Left colon (tissue), 2 donors: ENCODE results near the gene NOTCH4. TPM values are rescaled to one million over a fixed set of nuclear protein-coding genes. Genes with fewer than 3 reads are reported as not detected.
"Not testable (repeated sequence)": the region's sequence is repeated elsewhere in the genome, so short reads cannot be mapped to it uniquely, and the experiment has no call there.

Experiments
- ATAC-seq: fragments of 200-7000 bp; cut with Tn5 transposase; one replicate; pipeline ENCODE4 v1.9.1; 2020; ENCODE audit warnings: mild to moderate bottlenecking, moderate library complexity
- DNase-seq, 2 donors: peaks; one replicate each; pipeline ENCODE4 v3.0.0-alpha.2; 2020
- intact Hi-C, 2 donors: fragments of 100-400 bp; cut with DNase I in 1 of 2; cut with micrococcal nuclease in 1 of 2; formaldehyde crosslinking; loops; one replicate each; pipeline versions ENCODE4 v1.11.2 to v1.14.0; 2022; cut with DNase I, micrococcal nuclease
- total RNA-seq, 2 donors: library from RNA; stranded (reverse); fragmentation: NEBNext Ultra II Directional; extraction: Animal tissue kit (Norgen Biotek cat#: 25700); gene quantifications; one replicate each; pipeline ENCODE4 v1.2.1, GENCODE V29; 2021
- donor health status: DM: no; HTN: no; CAD: no.
- donor health status: DM: yes; HTN: yes; CAD: no.

NOTCH4 gene
- total RNA-seq, 2 donors from 2014 or later = 4.1 to 4.3 TPM

DNA sequence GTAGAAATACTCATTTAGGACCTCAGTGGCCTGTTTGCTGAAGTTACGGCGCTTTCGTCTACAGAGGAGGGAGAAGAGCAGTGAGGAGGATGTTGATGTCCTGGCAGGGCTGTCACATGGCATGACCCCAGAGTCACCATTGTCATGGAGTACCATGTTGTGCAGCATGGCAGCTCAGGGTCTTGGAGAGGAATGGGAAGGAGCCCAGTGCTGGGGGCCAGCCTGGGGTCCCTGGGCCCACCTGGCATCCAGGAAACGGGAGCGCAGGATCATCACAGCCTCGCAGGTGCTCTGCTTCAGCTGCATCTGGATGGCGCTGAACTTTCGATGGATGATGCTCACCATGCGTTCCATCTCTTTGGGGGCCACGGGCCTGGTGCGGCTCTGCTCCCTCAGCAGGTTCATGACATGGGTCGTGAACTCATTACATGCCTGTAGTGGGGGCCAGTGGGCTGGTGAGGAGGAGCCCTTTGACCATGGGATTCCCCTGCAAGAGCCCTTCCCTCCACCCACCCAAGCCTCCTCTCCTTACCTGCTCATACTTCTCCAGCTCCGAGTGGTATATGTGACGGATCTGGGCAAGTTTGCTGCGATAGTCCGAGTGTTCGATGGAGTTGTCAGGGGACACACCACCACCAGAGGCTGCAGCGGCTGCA lies 36.0 kb downstream of the NOTCH4 start:
- ATAC-seq, DNase-seq, intact Hi-C loops: not testable (repeated sequence)

GRCh38 chr6:32187009-32187709 lies 36.7 kb downstream of the NOTCH4 start:
- DNase-seq (no peak), ATAC-seq (no peak)
- intact Hi-C loops = no loop called here

DNA sequence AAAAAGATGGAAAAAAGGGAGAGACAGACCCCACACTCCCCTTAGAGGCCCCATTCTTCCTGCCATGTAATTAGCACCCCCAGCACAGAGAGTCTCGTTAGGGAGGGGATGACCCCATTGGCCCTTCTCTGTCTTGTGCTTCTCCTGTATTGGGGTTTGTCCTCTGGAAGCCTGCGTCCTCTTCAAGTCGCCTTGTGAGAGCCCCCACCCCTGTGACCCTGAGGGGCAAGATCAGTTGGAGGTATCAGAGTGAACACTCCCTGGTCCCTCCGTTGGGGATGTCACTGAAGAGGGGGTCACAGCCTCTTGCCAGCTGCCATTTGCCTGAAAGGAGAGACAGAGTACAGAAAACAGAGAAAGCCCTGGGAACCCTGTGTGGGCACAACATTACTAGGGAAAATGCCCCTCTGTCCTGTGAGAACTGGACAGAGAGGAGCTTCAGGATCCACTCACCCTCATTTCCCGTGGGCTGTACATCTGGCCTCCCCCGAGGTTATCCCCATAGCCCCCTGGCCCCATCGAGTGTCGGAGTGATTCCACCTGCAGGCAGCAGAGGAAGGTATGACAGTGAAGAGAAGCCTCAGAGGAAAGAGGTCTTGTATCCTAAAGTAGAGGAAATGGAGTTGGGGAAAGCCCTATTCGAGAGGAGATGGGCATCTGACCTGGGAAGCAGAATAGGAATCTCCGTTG lies 37.6 kb downstream of the NOTCH4 start:
- DNase-seq, ATAC-seq, intact Hi-C loops: not testable (repeated sequence)

DNA sequence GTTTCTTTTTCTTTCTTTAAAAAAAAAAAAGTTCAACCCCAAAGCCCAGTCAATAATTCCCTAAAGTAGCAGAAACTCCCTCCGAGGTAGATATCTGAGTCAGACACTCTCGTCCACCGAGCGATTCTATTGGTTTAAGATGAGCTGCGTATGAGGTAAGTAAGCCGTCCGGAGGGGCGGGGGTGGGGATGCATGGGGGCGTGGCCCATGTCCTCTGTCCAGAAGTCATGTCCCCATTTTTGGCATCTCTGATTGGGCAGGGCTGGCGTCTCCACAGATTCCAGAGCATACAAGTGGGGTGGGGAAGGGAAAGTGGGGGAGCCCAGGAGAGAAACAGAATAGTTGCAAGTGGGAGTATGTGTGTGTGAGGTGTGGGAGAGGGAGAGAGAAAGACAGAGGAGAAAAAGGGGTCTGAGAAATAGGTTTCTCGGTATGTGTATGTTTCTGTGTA lies 38.2 kb downstream of the NOTCH4 start:
- intact Hi-C loops = not testable (repeated sequence)
- ATAC-seq = peak; percentile 32

DNA sequence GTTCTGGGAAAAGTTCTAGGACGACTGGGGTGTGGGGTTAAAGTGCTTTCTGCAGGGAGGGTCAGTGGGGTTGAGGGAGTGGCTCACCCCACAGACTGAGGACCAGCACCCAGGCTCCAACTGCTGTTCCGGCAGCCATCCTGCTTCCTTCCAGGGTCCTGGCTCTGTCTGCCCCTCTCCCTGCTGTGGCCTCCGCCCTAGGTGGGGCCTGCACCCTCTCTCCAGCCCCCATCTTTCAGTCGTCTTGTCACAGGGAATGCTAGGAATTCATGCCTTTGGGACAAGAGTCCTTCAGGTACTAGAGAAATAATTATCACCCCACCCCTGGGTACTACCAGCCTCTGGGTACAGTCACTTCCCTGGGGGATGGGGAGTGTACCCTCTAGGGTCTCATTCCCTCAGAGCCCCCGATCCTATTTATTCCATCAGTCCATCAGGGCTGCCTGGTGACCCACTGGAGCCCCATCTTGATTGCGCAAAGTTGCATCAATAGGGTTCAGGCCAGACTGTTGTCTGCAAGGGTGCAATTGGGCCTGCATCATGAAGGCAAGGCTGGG lies 39.7 kb downstream of the NOTCH4 start, which contains the start of gene AGER:
AGER (minus strand) TSS at position 170 of the 557 bp plus-strand sequence; CDS start at position 139, 31 bp downstream.
- intact Hi-C loops = no loop called here
- no peak for ATAC-seq
- no peak for DNase-seq

More for the DNA sequence above, 38.2 kb downstream of the NOTCH4 start:
- peak; percentile 78 to 83 for DNase-seq

DNA sequence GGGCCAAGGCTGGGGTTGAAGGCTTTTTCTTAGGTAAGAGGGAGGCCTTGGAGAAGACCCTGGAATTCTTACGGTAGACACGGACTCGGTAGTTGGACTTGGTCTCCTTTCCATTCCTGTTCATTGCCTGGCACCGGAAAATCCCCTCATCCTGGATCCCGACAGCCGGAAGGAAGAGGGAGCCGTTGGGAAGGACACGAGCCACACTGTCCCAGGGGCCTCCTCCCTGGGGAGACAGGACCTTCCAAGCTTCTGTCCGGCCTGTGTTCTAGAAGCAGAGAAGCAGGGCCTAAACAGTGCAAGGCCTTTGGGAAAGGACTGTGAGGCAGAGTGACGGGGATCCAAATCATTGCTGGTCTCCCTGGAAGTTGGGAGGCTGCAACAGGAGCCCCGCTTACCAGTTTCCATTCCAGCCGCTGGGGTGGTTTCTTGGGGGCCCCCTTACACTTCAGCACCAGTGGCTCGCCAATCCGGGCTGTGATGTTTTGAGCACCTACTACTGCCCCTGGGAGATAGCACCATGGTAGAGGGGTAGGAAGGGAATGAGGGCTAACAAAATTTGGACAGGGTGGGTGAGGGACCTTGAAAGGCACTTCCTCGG lies 40.3 kb downstream of the NOTCH4 start:
- ATAC-seq = no peak
- intact Hi-C loops = no loop called here
- DNase-seq = no peak

DNA sequence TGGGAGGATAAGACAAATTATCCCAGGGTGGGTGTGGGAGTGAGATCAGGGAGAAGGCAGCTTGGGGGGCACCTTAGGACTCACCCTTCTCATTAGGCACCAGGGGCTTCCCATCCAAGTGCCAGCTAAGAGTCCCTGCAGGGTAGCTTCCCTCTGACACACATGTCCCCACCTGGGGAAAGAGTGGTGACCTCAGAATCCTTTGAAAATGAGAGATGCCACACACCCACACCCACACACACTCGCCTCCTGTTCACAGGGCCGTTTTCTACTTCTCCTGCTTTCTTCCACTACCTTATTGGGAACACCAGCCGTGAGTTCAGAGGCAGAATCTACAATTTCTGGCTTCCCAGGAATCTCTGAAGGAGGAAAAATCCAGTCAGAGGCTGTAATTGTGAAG lies 40.8 kb downstream of the NOTCH4 start:
- DNase-seq (no peak), ATAC-seq (no peak)
- intact Hi-C loops = no loop called here

DNA sequence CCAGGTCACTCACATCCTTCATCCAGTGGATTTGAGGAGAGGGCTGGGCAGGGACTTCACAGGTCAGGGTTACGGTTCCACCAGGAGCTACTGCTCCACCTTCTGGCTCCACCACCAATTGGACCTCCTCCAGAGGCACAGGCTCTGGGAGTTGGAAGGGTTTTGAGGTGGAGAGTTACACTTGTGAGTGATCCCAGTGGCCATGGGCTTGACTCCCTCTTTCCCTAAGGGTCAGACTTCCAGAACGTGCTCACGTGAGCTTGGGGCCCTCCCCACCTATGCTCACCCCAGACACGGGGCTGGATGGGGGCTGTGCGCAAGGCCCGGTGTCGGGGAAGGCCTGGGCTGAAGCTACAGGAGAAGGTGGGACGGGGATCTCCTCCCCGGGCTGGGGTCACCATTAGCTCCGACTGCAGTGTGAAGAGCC lies 41.3 kb downstream of the NOTCH4 start:
- intact Hi-C loops = no loop called here
- no peak for DNase-seq
- ATAC-seq = no peak

DNA sequence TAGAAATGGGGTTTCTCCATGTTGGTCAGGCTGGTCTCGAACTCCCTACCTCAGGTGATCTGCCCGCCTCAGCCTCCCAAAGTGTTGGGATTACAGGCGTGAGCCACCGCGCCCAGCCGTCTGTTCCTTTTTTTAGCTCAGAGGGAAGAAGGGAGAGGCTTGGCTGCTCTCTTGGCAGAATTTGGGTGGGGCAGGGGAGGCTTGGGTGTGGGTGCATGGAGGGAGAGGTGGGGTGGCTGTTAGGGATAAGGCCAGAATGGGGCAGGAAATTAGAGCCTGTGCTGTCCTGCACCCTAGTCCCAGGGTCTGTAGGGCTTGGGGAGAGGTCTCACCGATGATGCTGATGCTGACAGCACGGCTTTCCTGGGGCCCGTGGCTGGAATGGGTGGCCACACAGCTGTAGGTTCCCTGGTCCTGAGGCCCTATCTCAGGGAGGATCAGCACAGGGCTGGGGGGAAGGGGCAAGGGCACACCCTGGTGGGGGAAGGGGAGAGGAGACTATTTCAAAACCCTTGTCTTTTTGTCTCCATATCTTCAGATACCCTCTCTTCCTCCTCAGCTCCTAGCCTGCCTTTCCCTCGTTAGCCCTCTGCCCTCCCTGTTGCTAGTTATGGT lies 41.8 kb downstream of the NOTCH4 start:
- intact Hi-C loops = no loop called here
- DNase-seq (no peak), ATAC-seq (no peak)

DNA sequence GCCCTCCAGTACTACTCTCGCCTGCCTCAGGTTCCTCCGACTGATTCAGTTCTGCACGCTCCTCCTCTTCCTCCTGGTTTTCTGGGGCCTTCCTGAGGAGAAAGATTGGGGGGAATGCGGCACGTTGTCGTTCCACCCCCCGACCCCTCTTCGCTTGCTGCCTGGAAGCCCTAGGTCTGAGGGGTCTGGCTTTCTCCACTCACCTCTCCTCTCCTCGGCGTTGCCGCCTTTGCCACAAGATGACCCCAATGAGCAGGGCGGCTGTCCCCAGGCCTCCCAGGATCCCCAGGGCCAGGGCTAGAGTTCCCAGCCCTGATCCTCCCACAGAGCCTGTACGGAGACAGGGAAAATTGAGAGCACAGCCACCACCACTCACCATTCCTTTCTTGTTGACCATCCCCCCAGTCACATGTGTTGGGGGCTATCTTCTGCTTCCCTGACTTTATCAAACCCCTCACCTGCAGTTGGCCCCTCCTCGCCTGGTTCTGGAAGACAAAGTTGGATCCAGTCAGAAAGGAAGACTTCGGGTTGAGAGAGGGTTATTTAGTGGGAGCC lies 42.6 kb downstream of the NOTCH4 start:
- no peak for ATAC-seq
- DNase-seq = no peak
- intact Hi-C loops = no loop called here

GRCh38 chr6:32179766-32180405 lies 44.0 kb downstream of the NOTCH4 start:
- ATAC-seq (no peak), DNase-seq (no peak)

GRCh38 chr6:32178547-32179440 lies 45.1 kb downstream of the NOTCH4 start:
- ATAC-seq (no peak), DNase-seq (no peak)
- intact Hi-C loops = no loop called here

More at GRCh38 chr6:32179766-32180405, 44.0 kb downstream of the NOTCH4 start:
- intact Hi-C loops = no loop called here

DNA sequence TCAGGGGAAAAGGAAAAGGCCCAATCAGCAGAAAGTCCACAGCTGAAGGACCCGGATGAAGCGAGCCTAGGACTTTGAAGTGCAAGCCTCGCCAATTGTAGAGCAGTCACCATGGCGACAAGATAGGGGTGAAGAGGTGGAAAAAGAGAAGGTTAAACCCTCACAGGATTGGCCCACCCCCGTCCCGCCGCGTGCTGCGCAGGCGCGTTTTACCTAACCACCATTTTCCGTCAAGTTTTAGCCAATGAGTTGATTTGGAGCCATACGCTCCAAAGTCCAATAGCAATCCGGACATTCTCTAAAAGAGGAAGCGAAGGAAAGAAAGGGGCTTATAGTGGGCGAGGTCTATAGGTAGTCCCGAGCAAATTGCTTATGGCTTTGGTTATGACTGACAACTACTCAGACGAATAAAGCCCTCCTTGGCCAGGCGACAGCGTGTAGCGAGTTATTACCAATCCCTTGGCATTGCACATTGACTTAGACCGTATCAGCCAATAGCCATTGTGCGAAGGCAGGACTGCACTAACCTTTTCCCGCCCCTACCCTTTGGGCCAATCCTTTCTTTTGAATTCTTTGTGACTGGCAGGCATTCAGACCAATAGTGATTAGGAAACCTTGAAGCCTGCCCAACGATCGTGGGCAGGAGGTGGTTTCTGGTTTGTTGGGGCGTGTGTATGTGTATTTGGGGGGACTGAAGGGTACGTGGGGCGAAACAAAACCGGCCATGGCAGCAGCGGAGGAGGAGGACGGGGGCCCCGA lies 45.9 kb downstream of the NOTCH4 start, which contains the start of gene RNF5:
RNF5 (plus strand) TSS at position 618 of the 759 bp plus-strand sequence; CDS start at position 725, 107 bp downstream.
- ATAC-seq (peak; percentile 75), DNase-seq (peak; percentile 93 to 98)
- intact Hi-C loops = no loop called here

DNA sequence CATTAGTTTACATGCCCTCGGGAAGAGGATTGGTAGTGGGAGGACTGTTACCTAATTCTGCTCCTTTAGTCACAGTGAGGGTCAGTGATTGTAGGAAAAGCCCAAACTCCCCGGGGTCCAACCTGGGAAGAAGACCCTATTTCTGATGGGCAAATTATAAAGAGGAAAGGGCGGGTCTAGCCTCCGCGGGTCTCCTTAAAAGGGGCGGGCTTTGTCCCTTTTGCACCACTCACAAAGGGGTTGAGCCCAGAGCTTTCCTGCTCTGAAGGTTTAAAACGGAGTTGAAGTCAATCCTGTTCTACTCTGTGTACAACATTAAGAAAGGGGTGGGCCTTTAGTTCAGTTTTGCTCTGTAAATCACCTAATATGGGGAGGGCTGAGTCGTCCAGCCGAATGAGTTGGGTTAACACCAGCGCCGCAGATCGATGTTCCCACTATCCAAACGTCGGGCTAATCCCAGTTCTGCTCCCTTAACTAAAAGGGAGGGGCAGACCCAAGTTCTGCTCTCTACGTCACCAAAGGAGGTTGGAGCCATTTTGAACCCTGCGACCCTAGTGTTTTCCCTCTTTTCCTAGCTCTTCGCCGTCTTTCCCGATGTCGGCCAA lies 46.6 kb downstream of the NOTCH4 start:
- ATAC-seq (peak; percentile 4), DNase-seq (peak in 1 of 2 donors; percentile 43)
- intact Hi-C loops = no loop called here

DNA sequence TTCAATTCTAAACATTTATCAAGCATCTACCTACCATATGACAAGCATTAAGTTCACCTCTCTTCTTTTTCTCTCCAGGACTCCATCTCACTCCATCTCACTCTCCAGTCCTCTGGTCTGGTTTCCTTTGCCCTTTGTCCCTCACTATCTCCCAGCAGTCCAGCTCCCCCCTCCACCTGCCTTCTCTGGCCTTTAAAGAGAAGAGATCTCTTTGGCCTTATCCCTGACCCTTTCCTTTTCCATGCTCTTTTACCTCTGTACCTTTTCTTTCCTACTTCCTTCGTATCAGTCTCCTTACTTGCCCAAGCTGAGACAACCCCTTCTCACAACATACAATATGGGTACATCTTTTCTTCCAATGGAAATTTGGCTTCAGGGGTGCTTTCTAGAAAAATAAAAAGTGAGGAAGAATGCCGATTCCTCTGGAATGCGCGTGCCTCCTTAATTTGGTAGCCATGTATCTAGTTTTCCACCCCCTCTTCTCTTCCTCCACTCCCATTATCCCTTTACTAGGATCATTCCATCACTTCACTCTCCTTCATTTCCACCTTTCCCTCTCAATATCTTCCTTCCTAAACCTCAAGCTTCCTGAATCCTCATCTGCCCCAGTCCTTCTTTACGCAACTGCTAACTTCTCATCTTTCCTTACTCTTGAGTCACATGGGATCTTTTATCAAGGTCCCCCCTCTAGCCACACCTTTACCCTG lies 47.2 kb downstream of the NOTCH4 start:
- no peak for ATAC-seq
- intact Hi-C loops = no loop called here
- no peak for DNase-seq
